HepG2 (cell line): Measurements from ENCODE around the gene LBR. TPM values are rescaled to one million over a fixed set of nuclear protein-coding genes. Genes with fewer than 3 reads are reported as not detected.

Experiments
- FOXO4 ChIP-seq: sonication (generic); formaldehyde crosslinking; conservative IDR thresholded peaks from 2 replicates; pipeline ENCODE4 v1.8.1; 2023; ENCODE audit warnings: missing genetic modification reagents
- HNRNPUL1 ChIP-seq: fragments of 200-400 bp; formaldehyde crosslinking; IDR thresholded peaks from 2 replicates; pipeline ENCODE4 v1.6.1; 2017; ENCODE audit warnings: low read depth, mild to moderate bottlenecking, low read length, moderate library complexity
- JDP2 ChIP-seq: sonication (generic); formaldehyde crosslinking; IDR thresholded peaks from 2 replicates; pipeline ENCODE4 v1.8.1; 2022; ENCODE audit warnings: missing genetic modification reagents, borderline replicate concordance
- JUND ChIP-seq: sonication (generic); formaldehyde crosslinking; IDR thresholded peaks from 2 replicates; pipeline ENCODE4 v1.8.0; 2022; ENCODE audit warnings: mild to moderate bottlenecking, missing genetic modification reagents
- RBFOX2 ChIP-seq: fragments of 200-400 bp; formaldehyde crosslinking; IDR thresholded peaks from 2 replicates; pipeline ENCODE4 v1.6.1; 2017; ENCODE audit warnings: low read depth, mild to moderate bottlenecking, low read length
- RFX5 ChIP-seq: IDR thresholded peaks from 2 replicates; pipeline ENCODE4 v1.6.1; 2011; ENCODE audit warnings: low read depth, low read length, improper control_type of control experiment
- SALL2 ChIP-seq: sonication (generic); formaldehyde crosslinking; IDR thresholded peaks from 2 replicates; pipeline ENCODE4 v1.8.1; 2023; ENCODE audit warnings: mild to moderate bottlenecking, missing genetic modification reagents, inconsistent platforms
- SKI ChIP-seq: fragments of 450-650 bp; IDR thresholded peaks from one replicate; pipeline ENCODE4 v1.6.1; 2018; ENCODE audit warnings: mild to moderate bottlenecking; ENCODE audit not compliant: partially characterized antibody
- TBX3 ChIP-seq: fragments of 450-650 bp; IDR thresholded peaks from 2 replicates; pipeline ENCODE4 v1.6.1; 2017; ENCODE audit warnings: antibody characterized with exemption, mild to moderate bottlenecking, inconsistent platforms, borderline replicate concordance
- ZBTB26 ChIP-seq: IDR thresholded peaks from 2 replicates; pipeline ENCODE4 v1.6.1; 2016; ENCODE audit warnings: missing compliant biosample characterization, missing genetic modification reagents, borderline replicate concordance
- ZBTB40 ChIP-seq, 2 experiments: fragments of 450-650 bp in 1 of 2; sonication (generic) in 1 of 2; formaldehyde crosslinking in 1 of 2; IDR thresholded peaks; 2 replicates each; pipeline versions ENCODE4 v1.6.1 to v1.8.0; 2016 to 2022; ENCODE audit warnings: antibody characterized with exemption in 1 of 2, mild to moderate bottlenecking in 1 of 2, missing genetic modification reagents in 1 of 2
- ZNF17 ChIP-seq: sonication (generic); formaldehyde crosslinking; IDR thresholded peaks from 2 replicates; pipeline ENCODE4 v1.5.0; 2020; ENCODE audit warnings: mild to moderate bottlenecking, missing genetic modification reagents
- ZNF441 ChIP-seq: sonication (generic); formaldehyde crosslinking; IDR thresholded peaks from 2 replicates; pipeline ENCODE4 v1.7.0; 2021; ENCODE audit warnings: missing genetic modification reagents, borderline replicate concordance
- ZNF546 ChIP-seq: sonication (generic); formaldehyde crosslinking; conservative IDR thresholded peaks from 2 replicates; pipeline ENCODE4 v1.8.1; 2023; ENCODE audit warnings: mild to moderate bottlenecking, missing genetic modification reagents
- ZNF616 ChIP-seq: sonication (generic); formaldehyde crosslinking; IDR thresholded peaks from 2 replicates; pipeline ENCODE4 v1.5.0; 2020; ENCODE audit warnings: low read depth, mild to moderate bottlenecking, missing genetic modification reagents
- polyA plus RNA-seq, 8 experiments: library from polyadenylated mRNA; depleted of rRNA in 3 of 8; stranded (reverse) in 7 of 8; unstranded in 1 of 8; fragments of >200 nt; fragmentation: Illumina TruSeq in 4 of 8; extraction: Trizol in 4 of 8; gene quantifications; 2 replicates each; pipeline versions ENCODE4 v1.2.1 to v1.2.3, GENCODE V29; 2011 to 2016; ENCODE audit warnings: low read depth in 4 of 8, missing spikeins in 1 of 8, mixed read lengths in 1 of 8; ENCODE audit not compliant: insufficient read depth in 1 of 8
- total RNA-seq, 5 experiments: library from RNA; depleted of rRNA; stranded (reverse); fragments of >200 nt; fragmentation: Illumina TruSeq; extraction: Trizol; gene quantifications; 2 replicates each; pipeline ENCODE4 v1.2.3, GENCODE V29; 2016; ENCODE audit warnings: low read depth in 1 of 5
- TF ChIP-seq, protein P1 (sequence below): sonication (generic); formaldehyde crosslinking; IDR thresholded peaks from 2 replicates; pipeline ENCODE4 v1.8.0; 2022; ENCODE audit warnings: mild to moderate bottlenecking, missing genetic modification reagents, moderate library complexity

The LBR gene
- total and polyA plus RNA-seq, 2 of the 13 experiments (the other 11 are each of a cell fraction or from before 2014, with no cell fraction given): 38.9 to 76.7 TPM

- no peak for TF ChIP-seq ZNF546 (CRISPR knock-in tag)
- no peak for TF ChIP-seq FOXO4 (CRISPR knock-in tag)
- TF ChIP-seq HNRNPUL1: peak; percentile 98
- TF ChIP-seq TBX3: no peak
- TF ChIP-seq ZBTB26: no peak
- no peak for TF ChIP-seq RFX5
- no peak for TF ChIP-seq ZBTB40 (IDR thresholded peaks at IDR 0.05)
- no peak for TF ChIP-seq ZBTB40 (CRISPR knock-in tag; IDR thresholded peaks at IDR 0.05)
- TF ChIP-seq JUND (CRISPR knock-in tag): no peak
- no peak for TF ChIP-seq ZNF441 (CRISPR knock-in tag)
- no peak for TF ChIP-seq ZNF616
- TF ChIP-seq JDP2 (CRISPR knock-in tag): no peak
- no peak for TF ChIP-seq SKI
- TF ChIP-seq SALL2 (CRISPR knock-in tag): no peak
- TF ChIP-seq, protein P1, sequence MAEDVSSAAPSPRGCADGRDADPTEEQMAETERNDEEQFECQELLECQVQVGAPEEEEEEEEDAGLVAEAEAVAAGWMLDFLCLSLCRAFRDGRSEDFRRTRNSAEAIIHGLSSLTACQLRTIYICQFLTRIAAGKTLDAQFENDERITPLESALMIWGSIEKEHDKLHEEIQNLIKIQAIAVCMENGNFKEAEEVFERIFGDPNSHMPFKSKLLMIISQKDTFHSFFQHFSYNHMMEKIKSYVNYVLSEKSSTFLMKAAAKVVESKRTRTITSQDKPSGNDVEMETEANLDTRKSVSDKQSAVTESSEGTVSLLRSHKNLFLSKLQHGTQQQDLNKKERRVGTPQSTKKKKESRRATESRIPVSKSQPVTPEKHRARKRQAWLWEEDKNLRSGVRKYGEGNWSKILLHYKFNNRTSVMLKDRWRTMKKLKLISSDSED (CRISPR knock-in tag): no peak
- TF ChIP-seq RBFOX2: no peak
- no peak for TF ChIP-seq ZNF17 (CRISPR knock-in tag)
Measured at GRCh38 chr1:225441314-225442122, 13.7 kb upstream of the LBR start (continued).
